HCT116 (cell line): ENCODE data around the gene FAM131C. TPM values are rescaled to one million over a fixed set of nuclear protein-coding genes. Genes with fewer than 3 reads are reported as not detected.

Experiments
- ATAC-seq: fragments of 200-7000 bp; cut with Tn5 transposase; 2 replicates; pipeline ENCODE4 v1.9.1; 2020; ENCODE audit warnings: mild to moderate bottlenecking, moderate library complexity
- BruUV-seq: library from RNA; stranded (reverse); fragments of 400-500 nt; replicated peaks from 2 replicates; lab custom pipeline; 2021; lab: Mats Ljungman, UMichigan
- CTCF ChIA-PET: fragments of 300-600 bp; sonication (Branson Sonifier 250); formaldehyde crosslinking; loops from one replicate; lab custom pipeline; 2021; ENCODE audit warnings: antibody characterized with exemption; lab: Charles Lee
- POLR2A ChIA-PET: fragments of 300-600, 350-600 bp; sonication (Branson Sonifier 250); formaldehyde crosslinking; loops from one replicate; lab custom pipeline; 2021; ENCODE audit warnings: antibody characterized with exemption; lab: Charles Lee
- RAD21 ChIA-PET, 2 experiments: fragments of 300-600 bp; sonication (Branson Sonifier 250); formaldehyde crosslinking; loops; one replicate each; lab custom pipeline; 2023; ENCODE audit warnings: low total read pairs in 2 of 2; ENCODE audit not compliant: uncharacterized antibody in 2 of 2, unreplicated experiment in 2 of 2, low non-redundant PET in 1 of 2; lab: Charles Lee
- DNase-seq: peaks from one replicate; pipeline ENCODE4 v3.0.0-alpha.2; 2010; ENCODE audit warnings: low read depth, low spot score
- H2AFZ ChIP-seq: fragments of 200-600 bp; shearing (Covaris generic), sonication (generic); 2 replicates; pipeline ENCODE4 v1.6.1; 2017; ENCODE audit warnings: low read depth, mixed run types, mixed read lengths, antibody characterized with exemption, low read length; ENCODE audit not compliant: poor library complexity, severe bottlenecking
- H3K27ac ChIP-seq: 2 replicates; pipeline ENCODE4 v1.5.1; 2012; ENCODE audit warnings: low read depth, low read length
- H3K27me3 ChIP-seq: fragments of 200-600 bp; sonication (generic); 2 replicates; pipeline ENCODE4 v1.6.1; 2016; ENCODE audit warnings: mixed run types, low read length, mixed read lengths; ENCODE audit not compliant: insufficient read depth
- H3K36me3 ChIP-seq, 2 experiments: fragments of 200-500 bp in 1 of 2; fragments of 200-600 bp in 1 of 2; sonication (Bioruptor generic) in 1 of 2; sonication (generic) in 1 of 2; 2 replicates each; pipeline versions ENCODE4 v1.5.1 to v1.6.1; 2014 to 2016; ENCODE audit warnings: low read length in 2 of 2, inconsistent platforms in 1 of 2, mixed read lengths in 1 of 2, mixed run types in 1 of 2; ENCODE audit not compliant: insufficient read depth in 2 of 2, control insufficient read depth in 1 of 2
- H3K4me1 ChIP-seq, 2 experiments: fragments of 200-600 bp in 1 of 2; sonication (generic) in 1 of 2; 2 replicates each; pipeline versions ENCODE4 v1.5.1 to v1.6.1; 2012 to 2017; ENCODE audit warnings: low read length in 2 of 2, inconsistent platforms in 1 of 2, mild to moderate bottlenecking in 1 of 2, mixed read lengths in 1 of 2, mixed run types in 1 of 2, moderate library complexity in 1 of 2; ENCODE audit not compliant: insufficient read depth in 2 of 2, control insufficient read depth in 1 of 2
- H3K4me2 ChIP-seq: fragments of 200-600 bp; sonication (generic); 2 replicates; pipeline ENCODE4 v1.6.1; 2017; ENCODE audit warnings: mixed run types, low read length, mixed read lengths
- H3K4me3 ChIP-seq, 2 experiments: fragments of 200-600 bp in 1 of 2; sonication (generic) in 1 of 2; replicated peaks in 1 of 2; 2 replicates each; pipeline ENCODE4 v1.5.1; 2011 to 2016; ENCODE audit warnings: low read length in 2 of 2, control low read depth in 1 of 2, low read depth in 1 of 2, mild to moderate bottlenecking in 1 of 2, mixed read lengths in 1 of 2, mixed run types in 1 of 2
- H3K79me2 ChIP-seq: fragments of 200-600 bp; sonication (generic); 2 replicates; pipeline ENCODE4 v1.6.1; 2017; ENCODE audit warnings: mild to moderate bottlenecking, mixed run types, low read length, moderate library complexity, mixed read lengths; ENCODE audit not compliant: insufficient read depth
- H3K9ac ChIP-seq: fragments of 200-600 bp; sonication (generic); 2 replicates; pipeline ENCODE4 v1.6.1; 2016; ENCODE audit warnings: low read length, mixed read lengths
- H3K9me2 ChIP-seq: fragments of 200-600 bp; sonication (generic), shearing (Covaris generic); 2 replicates; pipeline ENCODE4 v1.6.1; 2017; ENCODE audit warnings: mixed run types, mild to moderate bottlenecking, moderate library complexity; ENCODE audit not compliant: insufficient read depth
- H3K9me3 ChIP-seq, 2 experiments: fragments of 200-500 bp in 1 of 2; fragments of 200-600 bp in 1 of 2; sonication (Bioruptor generic) in 1 of 2; sonication (generic) in 1 of 2; 2 replicates each; pipeline ENCODE4 v1.6.1; 2014 to 2017; ENCODE audit warnings: low read length in 2 of 2, mixed read lengths in 2 of 2, inconsistent platforms in 1 of 2, low read depth in 1 of 2, mild to moderate bottlenecking in 1 of 2, mixed run types in 1 of 2, moderate library complexity in 1 of 2; ENCODE audit not compliant: control insufficient read depth in 1 of 2, insufficient read depth in 1 of 2
- H4K20me1 ChIP-seq: fragments of 200-600 bp; sonication (generic), shearing (Covaris generic); 2 replicates; pipeline ENCODE4 v1.6.1; 2017; ENCODE audit warnings: mixed run types, mild to moderate bottlenecking, moderate library complexity; ENCODE audit not compliant: insufficient read depth
- ATF3 ChIP-seq: IDR thresholded peaks from 2 replicates; pipeline ENCODE4 v1.6.1; 2012
- CBX3 ChIP-seq: IDR thresholded peaks from 2 replicates; pipeline ENCODE4 v1.6.1; 2012; ENCODE audit warnings: low read depth
- EGR1 ChIP-seq: IDR thresholded peaks from 2 replicates; pipeline ENCODE4 v1.6.1; 2012; ENCODE audit warnings: low read depth
- ELF1 ChIP-seq: IDR thresholded peaks from 2 replicates; pipeline ENCODE4 v1.6.1; 2012; ENCODE audit warnings: low read depth, borderline replicate concordance
- EZH2 ChIP-seq: fragments of 200-600 bp; sonication (generic); IDR thresholded peaks from 2 replicates; pipeline ENCODE4 v1.6.1; 2017; ENCODE audit warnings: antibody characterized with exemption, mixed run types
- FOSL1 ChIP-seq: IDR thresholded peaks from 2 replicates; pipeline ENCODE4 v1.6.1; 2012; ENCODE audit warnings: low read depth
- JUND ChIP-seq: IDR thresholded peaks from 2 replicates; pipeline ENCODE4 v1.6.1; 2012
- MAX ChIP-seq: IDR thresholded peaks from 2 replicates; pipeline ENCODE4 v1.6.1; 2012
- SIN3A ChIP-seq: IDR thresholded peaks from 2 replicates; pipeline ENCODE4 v1.6.1; 2012; ENCODE audit warnings: low read depth
- SP1 ChIP-seq: IDR thresholded peaks from 2 replicates; pipeline ENCODE4 v1.6.1; 2012; ENCODE audit warnings: low read depth
- SRF ChIP-seq: IDR thresholded peaks from 2 replicates; pipeline ENCODE4 v1.6.1; 2012; ENCODE audit warnings: low read depth
- TCF7L2 ChIP-seq: IDR thresholded peaks from 2 replicates; pipeline ENCODE4 v1.7.0; 2011; ENCODE audit warnings: borderline replicate concordance, inconsistent platforms; ENCODE audit not compliant: insufficient read depth, insufficient read length; ENCODE audit errors: extremely low read depth
- intact Hi-C: fragments of 100-400 bp; cut with micrococcal nuclease; formaldehyde crosslinking; loops from 2 replicates; pipeline ENCODE4 v1.10.0; 2022
- total RNA-seq: library from RNA; stranded (reverse); gene quantifications from one replicate; pipeline ENCODE4 v1.2.1, GENCODE V29; 2021; ENCODE audit not compliant: unreplicated experiment
- TF ChIP-seq, protein P1 (sequence below), 3 experiments: fragments of 200-600 bp in 1 of 3; sonication (generic) in 1 of 3; IDR thresholded peaks in 2 of 3; conservative IDR thresholded peaks in 1 of 3; 2 replicates each; pipeline ENCODE4 v1.5.1; 2012 to 2017; ENCODE audit warnings: low read depth in 2 of 3, low read length in 2 of 3, antibody characterized with exemption in 1 of 3, borderline replicate concordance in 1 of 3, control low read depth in 1 of 3, mild to moderate bottlenecking in 1 of 3, mixed read lengths in 1 of 3, mixed run types in 1 of 3, moderate library complexity in 1 of 3; ENCODE audit not compliant: insufficient read depth in 1 of 3
- TF ChIP-seq, protein P2 (sequence below): IDR thresholded peaks from 2 replicates; pipeline ENCODE4 v1.6.1; 2012; ENCODE audit warnings: low read depth

Gene FAM131C
- total RNA-seq, 1 experiment from 2014 or later, result 11.6 TPM

DNA sequence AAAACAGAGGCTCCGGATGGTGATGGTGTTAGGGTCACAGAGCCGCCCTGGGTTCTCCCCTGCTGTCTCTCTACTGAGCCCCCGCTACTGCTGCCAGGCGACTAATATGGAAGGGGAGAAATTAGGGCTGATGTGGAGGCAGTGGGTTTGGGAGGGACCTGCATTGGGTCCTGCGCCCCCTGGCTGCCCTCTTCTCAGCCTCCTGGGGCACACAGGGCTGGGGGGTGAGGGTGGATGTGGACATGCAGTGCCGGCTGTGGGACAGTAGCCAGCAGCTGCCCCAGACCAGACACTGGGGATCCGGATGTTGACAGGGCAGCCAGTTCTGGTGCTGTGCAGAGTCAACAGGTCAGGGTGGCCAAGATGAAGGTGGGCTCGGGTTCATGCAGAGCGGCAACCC lies 31.4 kb downstream of the FAM131C start:
- BruUV-seq, result no TSS peak
- CTCF ChIA-PET, result no interaction called here
- TF ChIP-seq, protein P1, sequence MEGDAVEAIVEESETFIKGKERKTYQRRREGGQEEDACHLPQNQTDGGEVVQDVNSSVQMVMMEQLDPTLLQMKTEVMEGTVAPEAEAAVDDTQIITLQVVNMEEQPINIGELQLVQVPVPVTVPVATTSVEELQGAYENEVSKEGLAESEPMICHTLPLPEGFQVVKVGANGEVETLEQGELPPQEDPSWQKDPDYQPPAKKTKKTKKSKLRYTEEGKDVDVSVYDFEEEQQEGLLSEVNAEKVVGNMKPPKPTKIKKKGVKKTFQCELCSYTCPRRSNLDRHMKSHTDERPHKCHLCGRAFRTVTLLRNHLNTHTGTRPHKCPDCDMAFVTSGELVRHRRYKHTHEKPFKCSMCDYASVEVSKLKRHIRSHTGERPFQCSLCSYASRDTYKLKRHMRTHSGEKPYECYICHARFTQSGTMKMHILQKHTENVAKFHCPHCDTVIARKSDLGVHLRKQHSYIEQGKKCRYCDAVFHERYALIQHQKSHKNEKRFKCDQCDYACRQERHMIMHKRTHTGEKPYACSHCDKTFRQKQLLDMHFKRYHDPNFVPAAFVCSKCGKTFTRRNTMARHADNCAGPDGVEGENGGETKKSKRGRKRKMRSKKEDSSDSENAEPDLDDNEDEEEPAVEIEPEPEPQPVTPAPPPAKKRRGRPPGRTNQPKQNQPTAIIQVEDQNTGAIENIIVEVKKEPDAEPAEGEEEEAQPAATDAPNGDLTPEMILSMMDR (IDR thresholded peaks at IDR 0.05 in 2 of 3, conservative IDR thresholded peaks at IDR 0.05 in 1 of 3; ENCODE audit: borderline replicate concordance in 1 of 3, insufficient read depth in 1 of 3, low read depth in 2 of 3, low read length in 2 of 3), result 0 out of 6 replicates have a peak, but pooled peaks of 1 of the 3 experiments have one; percentile 8
- no peak for TF ChIP-seq SIN3A
- DNase-seq (no peak), ATAC-seq (no peak)
- Histone ChIP-seq H3K4me2 (no peak overlapping the region), H3K4me3 (no peak overlapping the region), H3K27me3 (no peaks in the 10 kb centered on the region), H3K9ac (no peak overlapping the region), H3K27ac (no peak overlapping the region), H3K79me2 (no peaks in the 10 kb centered on the region), H3K36me3 (no peaks in the 10 kb centered on the region), H3K9me3 (no peaks in the 10 kb centered on the region), H4K20me1 (no peaks in the 10 kb centered on the region), H2AFZ (no peak overlapping the region), H3K9me2 (no peaks in the 10 kb centered on the region), H3K4me1 (peaks cover 2 to 10% of the 10 kb centered on the region in 2 experiments; a peak in 3 of 4 replicates)
- RAD21 ChIA-PET, result no interaction called here
- intact Hi-C loops, result no loop called here
- POLR2A ChIA-PET, result no interaction called here

DNA sequence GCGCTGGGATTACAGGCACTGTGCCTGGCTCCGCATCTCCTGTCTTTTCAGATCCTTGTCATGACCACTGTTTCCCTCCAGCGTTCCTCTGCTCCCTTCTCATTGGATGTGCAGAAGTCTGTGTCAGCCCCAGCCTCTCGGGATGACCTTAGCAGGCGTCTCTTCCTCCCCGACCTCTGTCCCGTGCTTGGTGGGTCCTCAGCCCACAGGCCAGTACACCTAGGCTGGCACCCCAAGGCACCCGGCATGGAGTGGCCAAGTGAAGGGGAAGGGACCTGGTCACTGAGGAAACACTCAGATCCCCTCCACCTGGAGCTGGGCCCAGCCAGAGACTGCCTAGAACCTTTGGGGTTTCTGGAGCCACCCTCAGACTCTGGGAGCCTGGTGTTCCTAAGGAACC lies 32.3 kb downstream of the FAM131C start:
- ATAC-seq (no peak), DNase-seq (no peak)
- no peak overlapping the region for H3K4me2 ChIP-seq
- BruUV-seq, result no TSS peak
- POLR2A ChIA-PET, result no interaction called here
- H3K36me3 ChIP-seq, result no peaks in the 10 kb centered on the region
- peaks cover 2 to 10% of the 10 kb centered on the region in 2 experiments; a peak in 3 of 4 replicates for H3K4me1 ChIP-seq
- no peak overlapping the region for H2AFZ ChIP-seq
- H3K9ac ChIP-seq, result no peak overlapping the region
- RAD21 ChIA-PET, result no interaction called here
- intact Hi-C loops, result no loop called here
- no peak overlapping the region for H3K27ac ChIP-seq
- no peaks in the 10 kb centered on the region for H3K27me3 ChIP-seq
- no peak overlapping the region for H3K4me3 ChIP-seq
- CTCF ChIA-PET, result no interaction called here
- no peaks in the 10 kb centered on the region for H4K20me1 ChIP-seq
- no peaks in the 10 kb centered on the region for H3K9me2 ChIP-seq
- no peaks in the 10 kb centered on the region for H3K79me2 ChIP-seq
- no peaks in the 10 kb centered on the region for H3K9me3 ChIP-seq
- TF ChIP-seq SRF (no peak), JUND (no peak), ATF3 (no peak), CBX3 (no peak), SP1 (no peak), FOSL1 (no peak), EGR1 (no peak), EZH2 (no peak), MAX (no peak), ELF1 (no peak), TCF7L2 (no peak)
- TF ChIP-seq, protein P2, sequence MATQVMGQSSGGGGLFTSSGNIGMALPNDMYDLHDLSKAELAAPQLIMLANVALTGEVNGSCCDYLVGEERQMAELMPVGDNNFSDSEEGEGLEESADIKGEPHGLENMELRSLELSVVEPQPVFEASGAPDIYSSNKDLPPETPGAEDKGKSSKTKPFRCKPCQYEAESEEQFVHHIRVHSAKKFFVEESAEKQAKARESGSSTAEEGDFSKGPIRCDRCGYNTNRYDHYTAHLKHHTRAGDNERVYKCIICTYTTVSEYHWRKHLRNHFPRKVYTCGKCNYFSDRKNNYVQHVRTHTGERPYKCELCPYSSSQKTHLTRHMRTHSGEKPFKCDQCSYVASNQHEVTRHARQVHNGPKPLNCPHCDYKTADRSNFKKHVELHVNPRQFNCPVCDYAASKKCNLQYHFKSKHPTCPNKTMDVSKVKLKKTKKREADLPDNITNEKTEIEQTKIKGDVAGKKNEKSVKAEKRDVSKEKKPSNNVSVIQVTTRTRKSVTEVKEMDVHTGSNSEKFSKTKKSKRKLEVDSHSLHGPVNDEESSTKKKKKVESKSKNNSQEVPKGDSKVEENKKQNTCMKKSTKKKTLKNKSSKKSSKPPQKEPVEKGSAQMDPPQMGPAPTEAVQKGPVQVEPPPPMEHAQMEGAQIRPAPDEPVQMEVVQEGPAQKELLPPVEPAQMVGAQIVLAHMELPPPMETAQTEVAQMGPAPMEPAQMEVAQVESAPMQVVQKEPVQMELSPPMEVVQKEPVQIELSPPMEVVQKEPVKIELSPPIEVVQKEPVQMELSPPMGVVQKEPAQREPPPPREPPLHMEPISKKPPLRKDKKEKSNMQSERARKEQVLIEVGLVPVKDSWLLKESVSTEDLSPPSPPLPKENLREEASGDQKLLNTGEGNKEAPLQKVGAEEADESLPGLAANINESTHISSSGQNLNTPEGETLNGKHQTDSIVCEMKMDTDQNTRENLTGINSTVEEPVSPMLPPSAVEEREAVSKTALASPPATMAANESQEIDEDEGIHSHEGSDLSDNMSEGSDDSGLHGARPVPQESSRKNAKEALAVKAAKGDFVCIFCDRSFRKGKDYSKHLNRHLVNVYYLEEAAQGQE, result no peak
